ENCODE measurements around the gene NRXN3. TPM values are rescaled to one million over a fixed set of nuclear protein-coding genes. Genes with fewer than 3 reads are reported as not detected.

NRXN3 gene
- total and polyA plus RNA-seq, 2 of the 4 experiments (the other 2 are of a cell fraction) = 4.8 to 25.1 TPM

- H3K36me3 ChIP-seq (ENCODE audit: control insufficient read depth, insufficient read depth, low read length) = no peaks in the 10 kb centered on the region
- H2AFZ ChIP-seq (replicated peaks; ENCODE audit: low read length, poor library complexity) = no peak overlapping the region
- peak overlapping the region; percentile 70; the same call in 1 of the 2 replicates for H3K18ac ChIP-seq (ENCODE audit: low read depth, low read length)
- H4K20me1 ChIP-seq (ENCODE audit: insufficient read depth, low read length) = no peaks in the 10 kb centered on the region
- no peaks in the 10 kb centered on the region for H3K27me3 ChIP-seq (ENCODE audit: control insufficient read depth, insufficient read depth, low read length)
- no peak overlapping the region for H4K91ac ChIP-seq (ENCODE audit: insufficient read depth, low read depth, low read length)
- BruUV-seq (replicated peaks) = no TSS peak
- H2BK120ac ChIP-seq (ENCODE audit: low read depth, low read length) = peak overlapping the region; percentile 26
- no peak overlapping the region for H3K23ac ChIP-seq (ENCODE audit: low read depth, low read length)
- ATAC-seq (ENCODE audit: low read depth) = no peak
- no CpG with 5 or more reads among the region's 2 CpGs for WGBS, 2 experiments (ENCODE audit: extremely low coverage in 2 of 2, insufficient read length in 1 of 2)
- no peak overlapping the region for H3K4me3 ChIP-seq (ENCODE audit: insufficient read depth, low read depth, low read length)
- H3K9ac ChIP-seq (ENCODE audit: low read depth, low read length) = no peak overlapping the region
- H3K56ac ChIP-seq (ENCODE audit: extremely low read depth, insufficient read depth, low read length) = no peak overlapping the region
- no peak overlapping the region; the same call in 1 of the 2 replicates for H4K5ac ChIP-seq (ENCODE audit: low read depth, low read length)
- no peaks in the 10 kb centered on the region for H3K9me3 ChIP-seq (ENCODE audit: control insufficient read depth, insufficient read depth, low read length)
- H3K4me2 ChIP-seq (ENCODE audit: low read depth, low read length) = no peak overlapping the region
- in situ Hi-C loops (cut with MboI; ENCODE audit: low sequenced_read_pairs) = no loop called here
- no peak overlapping the region for H3K27ac ChIP-seq (ENCODE audit: insufficient read depth, low read length)
- dilution Hi-C loops (cut with HindIII; ENCODE audit: low sequenced_read_pairs, unreplicated experiment) = no loop called here
- intact Hi-C loops (cut with micrococcal nuclease) = loop anchor here (10.0 kb wide), 1 partner anchor 1266 kb away; no protein-coding TSS in a partner anchor
- CTCF ChIA-PET = no interaction called here
- H2BK5ac ChIP-seq (ENCODE audit: low read depth, low read length, poor library complexity, severe bottlenecking) = no peak overlapping the region
- H3K14ac ChIP-seq (replicated peaks; ENCODE audit: low read depth, low read length) = no peak overlapping the region
- no peak for DNase-seq
- no peak overlapping the region for H3K4ac ChIP-seq (ENCODE audit: low read depth, low read length)
- 0 out of 4 replicates have a peak overlapping the region, but pooled peaks of 1 of the 2 experiments have one; percentile 44 for H4K8ac ChIP-seq (ENCODE audit: low read depth in 2 of 2, low read length in 2 of 2)
- 0 out of 2 replicates have a peak, but pooled peaks cover 4% of the 10 kb centered on the region for H3K9me1 ChIP-seq (ENCODE audit: insufficient read depth, low read length)
- TF ChIP-seq CTCF (conservative IDR thresholded peaks at IDR 0.05; ENCODE audit: low read depth, low read length) (no peak), POLR2A (IDR thresholded peaks at IDR 0.05; ENCODE audit: low read depth, low read length) (no peak), SMC3 (IDR thresholded peaks at IDR 0.05; ENCODE audit: low read depth, low read length) (no peak), CEBPB (IDR thresholded peaks at IDR 0.05; ENCODE audit: low read depth, low read length) (no peak), FOS (IDR thresholded peaks at IDR 0.05; ENCODE audit: low read depth, low read length) (no peak)
- H2BK15ac ChIP-seq (ENCODE audit: low read depth, low read length) = no peak overlapping the region; the same call in 2 of the 3 replicates
- H2BK20ac ChIP-seq (ENCODE audit: low read depth, low read length) = peak overlapping the region; percentile 32; the same call in 1 of the 2 replicates
- no peak overlapping the region for H2AK5ac ChIP-seq (ENCODE audit: low read depth, low read length)
- H2AK9ac ChIP-seq (replicated peaks; ENCODE audit: low read depth, low read length, poor library complexity) = no peak overlapping the region
- POLR2A ChIA-PET (ENCODE audit: unreplicated experiment) = no interaction called here
- peaks cover 11% of the 10 kb centered on the region for H3K4me1 ChIP-seq (ENCODE audit: control insufficient read depth, insufficient read depth, low read length)
- no peaks in the 10 kb centered on the region; a peak in 1 of 4 replicates for H3K79me1 ChIP-seq (ENCODE audit: low read depth in 1 of 2, low read length in 2 of 2)
These were observed 1418.2 kb downstream of the NRXN3 start for GRCh38 chr14:79588398-79588797.

All from IMR-90 (cell line).